HEK293T (cell line): ENCODE results near the gene LRRC2.
"Not testable (repeated sequence)": the region's sequence is repeated elsewhere in the genome, so short reads cannot be mapped to it uniquely, and the experiment has no call there.

Experiments used
- CTCF ChIA-PET: fragments of 350-600 bp; formaldehyde crosslinking; extraction: SDS; loops from one replicate; lab custom pipeline; 2021; ENCODE audit warnings: antibody characterized with exemption, inconsistent platforms; lab: Yijun Ruan, JAX
- POLR2A ChIA-PET: fragments of 350-600 bp; formaldehyde crosslinking; extraction: SDS; loops from one replicate; lab custom pipeline; 2020; ENCODE audit warnings: antibody characterized with exemption, inconsistent platforms; lab: Yijun Ruan, JAX
- DNase-seq: peaks from one replicate; pipeline ENCODE4 v3.0.0; 2012; ENCODE audit warnings: mixed read lengths; ENCODE audit errors: extremely low spot score
- ARNT ChIP-seq: fragments of 450-650 bp; IDR thresholded peaks from 2 replicates; pipeline ENCODE4 v1.6.1; 2017; ENCODE audit warnings: mild to moderate bottlenecking
- BHLHE40 ChIP-seq: fragments of 450-650 bp; IDR thresholded peaks from 2 replicates; pipeline ENCODE4 v1.6.1; 2016; ENCODE audit warnings: mild to moderate bottlenecking, moderate library complexity, borderline replicate concordance
- CTBP1 ChIP-seq: fragments of 450-650 bp; IDR thresholded peaks from 2 replicates; pipeline ENCODE4 v1.6.1; 2016; ENCODE audit warnings: borderline replicate concordance
- ELF4 ChIP-seq: fragments of 450-650 bp; IDR thresholded peaks from 2 replicates; pipeline ENCODE4 v1.6.1; 2017; ENCODE audit warnings: antibody characterized with exemption
- FOXA1 ChIP-seq: fragments of 450-650 bp; IDR thresholded peaks from 2 replicates; pipeline ENCODE4 v1.6.1; 2016; ENCODE audit warnings: mild to moderate bottlenecking
- FOXK2 ChIP-seq: fragments of 450-650 bp; IDR thresholded peaks from 2 replicates; pipeline ENCODE4 v1.6.1; 2016; ENCODE audit warnings: mild to moderate bottlenecking
- FOXM1 ChIP-seq: fragments of 450-650 bp; IDR thresholded peaks from 2 replicates; pipeline ENCODE4 v1.6.1; 2017; ENCODE audit warnings: mild to moderate bottlenecking, borderline replicate concordance
- HDGF ChIP-seq: fragments of 450-650 bp; IDR thresholded peaks from 2 replicates; pipeline ENCODE4 v1.6.1; 2017; ENCODE audit warnings: antibody characterized with exemption, borderline replicate concordance
- L3MBTL2 ChIP-seq: fragments of 450-650 bp; conservative IDR thresholded peaks from 2 replicates; pipeline ENCODE4 v1.6.1; 2016; ENCODE audit warnings: mild to moderate bottlenecking
- LEF1 ChIP-seq: fragments of 450-650 bp; IDR thresholded peaks from 2 replicates; pipeline ENCODE4 v1.6.1; 2017; ENCODE audit warnings: mild to moderate bottlenecking, borderline replicate concordance
- NFRKB ChIP-seq: fragments of 450-650 bp; IDR thresholded peaks from 2 replicates; pipeline ENCODE4 v1.6.1; 2016; ENCODE audit warnings: mild to moderate bottlenecking, moderate library complexity
- PKNOX1 ChIP-seq: fragments of 450-650 bp; IDR thresholded peaks from 2 replicates; pipeline ENCODE4 v1.6.1; 2016
- SP1 ChIP-seq: fragments of 450-650 bp; IDR thresholded peaks from 2 replicates; pipeline ENCODE4 v1.6.1; 2017
- SUZ12 ChIP-seq: fragments of 450-650 bp; IDR thresholded peaks from 2 replicates; pipeline ENCODE4 v1.6.1; 2016; ENCODE audit warnings: mild to moderate bottlenecking
- TARDBP ChIP-seq: fragments of 450-650 bp; IDR thresholded peaks from 2 replicates; pipeline ENCODE4 v1.6.1; 2016
- ZNF384 ChIP-seq: fragments of 450-650 bp; IDR thresholded peaks from 2 replicates; pipeline ENCODE4 v1.6.1; 2016

The LRRC2 gene

GRCh38 chr3:46497556-46498265 is 68.4 kb downstream of the LRRC2 start, which contains the start of gene RTP3:
RTP3 (plus strand) TSS chr3:46497976; CDS start chr3:46498063, 87 bp downstream.
- POLR2A ChIA-PET = no interaction called here
- CTCF ChIA-PET = interaction anchor here (2.3 kb wide), 1 partner anchor 61 kb away, joined by 6 read pairs; no protein-coding TSS in a partner anchor
- TF ChIP-seq SUZ12 (no peak), BHLHE40 (no peak), TARDBP (no peak), L3MBTL2 (no peak), SP1 (no peak), FOXA1 (no peak), CTBP1 (no peak), ZNF384 (no peak), HDGF (no peak), PKNOX1 (no peak), LEF1 (no peak), FOXK2 (no peak), ARNT (no peak), ELF4 (no peak), FOXM1 (no peak), NFRKB (no peak)
- no peak for DNase-seq

- ChIA-PET POLR2A (no interaction called here), CTCF (interaction anchor here (0.6 to 2.3 kb wide), 4 partner anchors 12 to 391 kb away, joined by 3 to 6 read pairs (median 4); no protein-coding TSS in a partner anchor)
- no peak for TF ChIP-seq TARDBP
- no peak for TF ChIP-seq ZNF384
- no peak for DNase-seq
Measured at GRCh38 chr3:46496746-46497555, 69.2 kb downstream of the LRRC2 start.

- CTCF ChIA-PET = interaction anchor here (0.6 to 2.3 kb wide), 4 partner anchors 13 to 392 kb away, joined by 3 to 6 read pairs (median 4); no protein-coding TSS in a partner anchor
- TF ChIP-seq L3MBTL2 (no peak), FOXM1 (no peak), ZNF384 (no peak), FOXA1 (no peak), PKNOX1 (no peak), ELF4 (no peak), TARDBP (no peak), SP1 (no peak), LEF1 (no peak), ARNT (no peak), SUZ12 (no peak), NFRKB (no peak)
- DNase-seq = no peak
- POLR2A ChIA-PET = no interaction called here
Measured at GRCh38 chr3:46495901-46496456, 70.1 kb downstream of the LRRC2 start.

GRCh38 chr3:46494491-46494890 is 71.6 kb downstream of the LRRC2 start:
- CTCF ChIA-PET, POLR2A ChIA-PET, DNase-seq: not testable (repeated sequence)

- ChIA-PET CTCF (interaction anchor here (0.6 to 1.3 kb wide), 2 partner anchors 63 to 66 kb away, joined by 3 to 4 read pairs; no protein-coding TSS in a partner anchor), POLR2A (no interaction called here)
- no peak for DNase-seq
- TF ChIP-seq FOXM1 (no peak), SUZ12 (no peak), L3MBTL2 (no peak)
Measured at GRCh38 chr3:46492890-46493547, 73.1 kb downstream of the LRRC2 start.

GRCh38 chr3:46491089-46492070 is 74.7 kb downstream of the LRRC2 start:
- TF ChIP-seq FOXM1 (no peak), CTBP1 (no peak), SP1 (no peak), TARDBP (no peak), SUZ12 (no peak), NFRKB (no peak), ELF4 (no peak), ARNT (no peak), FOXK2 (no peak), ZNF384 (no peak), FOXA1 (no peak), HDGF (no peak), L3MBTL2 (no peak), LEF1 (no peak), BHLHE40 (no peak), PKNOX1 (no peak)
- DNase-seq = no peak
- CTCF ChIA-PET = interaction anchor here (1.3 kb wide), 1 partner anchor 67 kb away, joined by 4 read pairs; no protein-coding TSS in a partner anchor
- POLR2A ChIA-PET = interaction anchor here (0.7 kb wide), 1 partner anchor 47 kb away, joined by 5 read pairs; no protein-coding TSS in a partner anchor
